Dermis microvascular lymphatic vessel endothelial cell (primary cell): ENCODE results near the gene AKT3. TPM values are rescaled to one million over a fixed set of nuclear protein-coding genes. Genes with fewer than 3 reads are reported as not detected.

Experiments used
- DNase-seq, 2 donors: peaks; one replicate each; pipeline versions ENCODE4 v3.0.0 to v3.0.0-alpha.2; 2010; ENCODE audit warnings: low read depth in 2 of 2
- total RNA-seq: library from RNA; depleted of rRNA; stranded (reverse); fragments of >200 nt; gene quantifications from 2 replicates; pipeline ENCODE4 v1.2.1, GENCODE V29; 2014

AKT3 gene
- total RNA-seq, 1 donor from 2014 or later: 44.2 TPM

DNA sequence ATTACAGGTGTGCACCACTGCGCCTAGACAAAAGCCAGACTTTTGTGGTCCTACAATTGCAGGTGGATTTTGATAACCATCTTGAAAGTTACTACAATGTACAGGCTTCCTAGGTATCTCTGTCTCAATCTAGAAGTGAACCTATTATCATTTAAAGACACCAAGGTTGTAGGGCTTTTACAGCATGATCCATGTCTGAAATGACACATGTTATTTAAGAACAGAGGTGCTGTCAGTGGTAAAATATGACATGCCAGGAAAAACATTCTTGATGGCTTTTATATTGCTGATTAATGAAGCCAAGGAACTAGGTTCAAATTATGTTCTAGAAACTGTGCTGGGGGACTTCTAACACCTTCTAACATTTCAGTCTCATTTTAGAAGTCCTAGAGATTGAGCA, 341.1 kb downstream of the AKT3 start:
- no peak for DNase-seq

DNA sequence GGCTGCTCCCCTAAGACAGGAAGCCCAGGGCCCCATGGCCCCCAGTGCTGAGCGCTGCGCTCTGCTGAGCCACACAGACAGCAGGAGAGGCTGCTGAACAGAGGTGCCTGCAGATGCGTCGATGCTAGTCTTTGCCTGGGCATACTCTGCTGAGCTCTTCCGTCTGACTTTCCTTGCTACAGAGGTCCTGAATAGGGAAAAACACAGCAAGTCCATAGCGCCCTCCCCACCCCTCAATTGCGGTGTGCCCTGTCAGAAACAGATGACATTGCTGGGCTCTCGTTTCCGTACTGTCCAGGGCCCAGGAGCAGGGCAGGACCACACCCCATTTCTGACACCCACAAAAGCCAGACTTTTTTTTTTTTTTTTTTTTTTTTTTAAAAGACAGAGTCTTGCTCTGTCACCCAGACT, 341.7 kb downstream of the AKT3 start:
- DNase-seq: no peak

DNA sequence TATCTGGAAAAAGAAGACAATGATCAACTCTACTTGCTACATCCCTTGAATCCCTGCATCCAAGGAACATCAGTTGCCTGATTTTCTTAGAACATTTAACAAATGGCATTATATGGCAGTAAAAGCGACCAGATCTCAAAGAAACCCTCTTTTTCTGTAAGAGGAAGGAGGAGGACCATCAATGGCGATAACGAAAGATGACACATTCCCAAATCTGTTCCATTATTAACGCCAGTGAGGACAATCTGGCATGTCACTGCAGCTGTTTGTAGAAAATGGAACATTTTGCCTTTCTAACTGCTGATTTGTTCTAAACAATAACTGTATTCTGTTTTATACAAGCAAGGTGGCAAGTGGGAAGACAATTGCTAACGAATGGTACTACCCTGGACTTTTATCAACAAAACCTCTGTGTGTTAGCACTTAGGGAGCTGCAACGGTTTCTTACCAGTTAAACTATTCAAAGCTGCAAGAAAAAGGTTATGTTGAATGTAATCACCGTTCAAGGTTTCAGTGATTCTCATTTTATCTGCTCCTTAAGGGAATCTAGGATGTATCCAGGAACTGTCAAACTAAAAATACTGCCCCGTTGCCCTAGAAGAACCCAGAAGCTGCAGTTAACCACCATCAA, 342.3 kb downstream of the AKT3 start:
- no peak for DNase-seq

DNA sequence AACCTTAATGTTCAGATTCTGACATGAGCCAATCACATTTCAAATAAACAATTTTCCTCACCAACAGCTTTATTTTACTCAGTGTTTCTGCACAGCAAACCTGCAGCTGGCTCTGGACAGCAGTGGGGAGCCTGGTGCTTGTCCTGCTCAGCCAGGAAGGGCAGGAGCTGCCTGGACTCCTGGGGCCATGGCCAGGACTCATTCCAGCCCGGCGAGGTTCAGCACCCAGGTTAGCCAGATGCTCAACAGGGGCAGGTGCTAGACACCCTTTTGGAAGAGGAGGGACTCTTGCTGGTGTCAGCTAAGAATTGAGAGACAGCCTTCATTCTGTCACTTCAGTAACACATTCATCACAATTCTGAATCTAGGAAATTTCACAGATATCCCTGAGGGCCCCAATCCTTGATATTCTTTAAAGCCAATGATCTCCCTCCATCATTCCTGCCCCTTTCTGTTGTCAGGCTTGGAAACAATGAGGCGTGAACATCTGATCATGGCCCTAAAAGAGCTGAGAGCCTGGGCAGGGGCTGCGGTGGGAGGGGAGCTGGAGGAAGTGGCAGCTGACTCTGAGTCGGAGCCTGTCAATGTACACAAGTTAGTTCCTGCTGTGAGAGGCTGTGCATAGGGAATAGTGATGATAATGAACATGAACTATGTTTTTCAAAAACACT, 342.9 kb downstream of the AKT3 start:
- DNase-seq: no peak

DNA sequence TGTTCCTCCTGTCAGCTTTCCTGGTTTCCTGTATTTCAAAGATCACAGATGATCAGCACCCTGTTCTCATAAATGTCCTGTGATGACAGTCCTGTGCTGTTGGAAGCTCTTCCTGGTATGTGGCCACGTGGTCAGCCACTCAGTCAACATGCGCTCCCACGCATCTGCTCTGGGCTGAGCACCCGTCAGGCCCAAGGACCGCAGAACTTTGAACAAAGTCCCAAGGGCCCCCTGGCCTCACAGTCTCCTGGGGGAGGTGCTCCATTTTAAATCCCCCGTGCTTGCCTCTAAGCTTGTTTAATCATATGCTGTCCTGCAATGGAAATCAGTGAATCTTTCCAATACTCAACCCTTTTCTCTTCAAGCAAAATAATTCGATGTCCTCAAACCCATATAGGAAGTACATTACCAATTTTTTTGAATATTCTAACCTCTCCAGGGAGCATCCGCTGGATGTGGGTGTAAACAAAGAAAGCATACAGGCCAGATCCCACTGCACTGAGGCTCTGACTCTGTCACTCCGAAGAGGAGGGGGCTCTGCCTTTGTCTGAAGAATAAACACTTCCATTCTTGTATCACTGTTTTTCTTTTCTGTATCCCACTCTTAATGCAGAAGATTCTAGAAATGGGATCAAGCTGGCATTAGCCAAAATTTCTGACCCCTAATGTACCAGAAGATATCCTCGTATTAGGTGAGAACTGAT, 343.9 kb downstream of the AKT3 start:
- peak in 1 of 2 donors; percentile 63 for DNase-seq

DNA sequence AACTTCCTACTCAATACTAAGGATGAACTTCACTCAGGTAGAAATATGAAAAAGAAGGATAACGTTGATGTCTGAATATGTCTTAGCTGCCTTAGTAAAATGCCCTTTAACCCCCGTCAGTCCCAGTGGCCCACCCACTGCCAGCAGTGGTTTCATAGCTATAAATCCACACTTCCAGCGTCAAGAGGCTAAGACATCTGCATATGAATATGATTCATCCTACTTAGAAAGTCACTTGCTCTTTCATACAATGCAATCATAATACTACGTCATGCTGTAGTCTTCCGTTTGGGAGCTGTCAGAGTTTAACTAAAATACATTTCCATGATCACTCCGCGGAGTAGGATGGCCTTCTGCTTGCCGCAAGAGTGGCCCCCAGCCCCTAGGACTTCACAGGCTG, 346.9 kb downstream of the AKT3 start:
- DNase-seq: no peak

DNA sequence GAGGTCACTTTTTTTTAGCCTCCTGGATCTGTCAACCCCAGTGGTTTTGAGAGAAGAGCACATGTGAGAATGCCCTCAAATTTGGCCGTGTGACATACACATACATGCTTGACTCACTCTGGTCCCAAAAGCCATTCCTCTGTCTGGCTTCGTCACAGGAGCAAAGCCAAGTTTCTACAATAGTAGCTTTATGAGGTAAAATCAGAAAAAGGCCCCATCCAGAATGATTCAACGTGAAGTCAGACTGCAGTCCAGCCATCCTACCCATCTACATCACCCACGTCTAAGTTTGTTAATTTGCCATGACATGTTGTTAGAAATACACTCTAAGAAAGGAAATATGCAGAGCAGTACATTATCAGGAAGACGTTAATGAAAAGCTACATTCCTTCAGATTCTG, 349.0 kb downstream of the AKT3 start:
- DNase-seq: no peak

DNA sequence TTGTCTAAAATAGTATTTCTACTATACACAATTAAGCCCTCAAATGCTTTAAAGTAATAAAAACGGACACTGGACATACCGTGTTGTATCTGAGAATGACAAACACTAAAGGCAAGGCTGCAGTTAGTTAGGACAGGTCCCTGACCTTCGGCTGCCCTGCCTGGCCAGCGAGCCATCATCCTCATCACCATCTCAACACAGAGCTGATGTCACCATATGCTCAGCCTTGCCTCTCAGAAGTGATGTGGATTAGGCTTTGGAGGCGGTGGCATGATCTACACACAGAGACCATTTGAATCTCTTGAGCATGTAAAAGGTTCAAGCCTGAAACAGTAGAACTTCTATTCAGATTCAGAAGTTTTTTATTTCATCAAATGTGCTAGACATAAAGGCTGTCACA, 349.5 kb downstream of the AKT3 start:
- DNase-seq: no peak

DNA sequence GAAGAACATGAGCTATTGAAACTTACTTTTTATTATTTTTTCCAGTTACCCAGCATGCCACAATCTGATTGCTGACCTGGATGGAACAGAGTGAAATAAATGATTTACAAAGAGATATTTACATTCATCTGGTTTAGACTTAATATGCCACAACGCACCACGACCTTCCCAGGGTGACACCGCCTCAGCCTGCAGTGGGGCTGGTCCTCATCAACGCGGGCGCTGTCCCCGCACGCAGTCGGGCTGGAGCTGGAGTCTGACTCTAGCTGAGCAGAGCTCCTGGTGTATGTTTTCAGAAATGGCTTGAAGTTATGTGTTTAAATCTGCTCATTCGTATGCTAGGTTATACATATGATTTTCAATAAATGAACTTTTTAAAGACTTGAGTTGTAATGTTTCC, 350.3 kb downstream of the AKT3 start:
- DNase-seq: no peak

DNA sequence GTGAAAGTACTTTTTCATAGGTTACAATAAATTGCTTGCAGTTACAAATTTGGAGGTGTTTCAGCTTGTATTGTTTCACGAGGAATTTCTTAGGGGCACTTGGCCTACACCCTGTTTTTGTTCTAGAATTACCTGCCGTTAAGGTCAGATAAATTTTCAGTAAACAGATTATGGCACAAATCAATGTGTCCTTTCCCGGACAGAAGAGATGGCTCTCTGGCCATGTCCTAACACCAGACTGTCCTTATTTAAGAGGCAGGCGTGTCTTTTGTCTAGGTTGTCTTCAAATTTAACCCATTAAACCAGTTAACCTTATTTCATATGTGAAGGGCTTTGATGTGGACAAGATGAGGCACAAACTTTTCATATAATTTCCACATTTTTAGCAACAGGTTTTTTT, 350.8 kb downstream of the AKT3 start:
- DNase-seq: no peak

DNA sequence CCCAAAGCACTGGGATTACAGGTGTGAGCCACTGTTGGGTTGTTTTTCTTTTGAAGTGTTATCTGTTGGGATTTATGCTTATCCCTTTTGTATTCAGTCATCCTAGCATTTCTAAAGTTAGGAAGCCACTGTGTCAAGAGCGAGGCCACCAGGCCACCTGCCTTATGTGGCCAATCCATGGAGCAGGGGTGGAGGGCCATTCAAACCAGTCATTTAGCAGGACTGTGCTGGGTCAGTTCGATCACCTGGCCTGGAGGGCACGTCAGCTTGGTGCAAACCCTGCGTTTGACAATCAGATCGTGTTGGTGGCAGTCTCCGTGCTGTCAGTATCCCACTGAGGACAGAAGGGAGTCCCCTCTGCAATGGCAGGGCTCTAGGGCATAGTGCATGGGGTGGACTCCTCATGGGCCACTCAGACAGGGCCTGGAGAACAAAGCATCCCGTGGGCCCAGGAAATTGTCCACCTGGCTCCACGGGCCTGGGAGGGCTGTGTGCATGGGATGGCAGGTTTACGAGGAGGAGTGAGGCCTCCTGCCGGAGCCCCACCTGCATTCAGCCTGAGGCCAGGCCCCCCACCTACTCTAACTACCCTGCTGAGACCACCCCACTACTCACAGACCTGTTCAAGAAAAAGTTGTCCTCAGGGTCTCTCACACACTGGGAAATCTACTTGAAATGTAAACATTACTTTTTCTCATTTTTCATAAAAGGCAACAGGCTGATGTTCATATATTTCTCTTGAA, 351.9 kb downstream of the AKT3 start:
- no peak for DNase-seq

DNA sequence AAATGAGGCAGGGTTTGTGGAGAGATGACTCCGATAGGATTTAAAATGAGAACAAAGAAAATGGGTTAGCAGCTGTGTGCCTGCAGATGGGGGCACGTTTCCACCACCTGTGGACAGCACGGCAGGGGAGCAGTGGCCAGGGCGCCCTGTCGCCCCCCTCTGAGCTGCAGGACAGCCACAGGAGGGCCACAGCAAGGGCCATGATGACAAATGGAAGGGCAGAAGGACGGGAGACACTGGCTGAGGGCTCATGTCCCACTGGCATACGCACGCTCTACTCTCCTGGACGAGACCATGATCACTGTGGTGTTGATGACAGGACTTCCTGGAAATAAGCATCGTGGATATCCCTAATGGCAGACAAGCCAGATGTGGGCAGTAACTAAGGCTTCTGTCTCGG, 353.2 kb downstream of the AKT3 start:
- no peak for DNase-seq

DNA sequence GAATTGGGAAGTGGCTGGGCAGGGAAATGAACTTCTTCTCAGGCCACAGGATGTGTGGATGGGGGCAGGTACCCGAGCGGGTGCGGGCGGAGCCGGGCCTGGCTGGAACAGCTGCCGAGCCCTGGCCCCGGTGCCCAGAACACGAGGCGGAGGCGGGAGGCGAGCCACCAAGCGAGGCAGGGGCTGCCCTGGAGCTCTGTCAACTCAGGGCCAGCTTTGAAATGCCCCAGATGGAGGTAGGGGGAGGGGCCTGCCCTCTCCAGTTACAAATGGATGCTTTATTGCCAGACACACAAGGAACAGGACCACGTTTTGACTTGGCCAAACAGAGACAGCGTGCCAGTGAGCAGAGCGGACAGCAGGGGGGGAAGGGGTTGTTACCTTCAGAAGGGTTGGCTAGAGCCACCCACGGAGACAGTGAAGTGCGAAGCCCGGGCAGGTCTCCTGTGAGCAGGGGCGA, 353.8 kb downstream of the AKT3 start:
- no peak for DNase-seq

DNA sequence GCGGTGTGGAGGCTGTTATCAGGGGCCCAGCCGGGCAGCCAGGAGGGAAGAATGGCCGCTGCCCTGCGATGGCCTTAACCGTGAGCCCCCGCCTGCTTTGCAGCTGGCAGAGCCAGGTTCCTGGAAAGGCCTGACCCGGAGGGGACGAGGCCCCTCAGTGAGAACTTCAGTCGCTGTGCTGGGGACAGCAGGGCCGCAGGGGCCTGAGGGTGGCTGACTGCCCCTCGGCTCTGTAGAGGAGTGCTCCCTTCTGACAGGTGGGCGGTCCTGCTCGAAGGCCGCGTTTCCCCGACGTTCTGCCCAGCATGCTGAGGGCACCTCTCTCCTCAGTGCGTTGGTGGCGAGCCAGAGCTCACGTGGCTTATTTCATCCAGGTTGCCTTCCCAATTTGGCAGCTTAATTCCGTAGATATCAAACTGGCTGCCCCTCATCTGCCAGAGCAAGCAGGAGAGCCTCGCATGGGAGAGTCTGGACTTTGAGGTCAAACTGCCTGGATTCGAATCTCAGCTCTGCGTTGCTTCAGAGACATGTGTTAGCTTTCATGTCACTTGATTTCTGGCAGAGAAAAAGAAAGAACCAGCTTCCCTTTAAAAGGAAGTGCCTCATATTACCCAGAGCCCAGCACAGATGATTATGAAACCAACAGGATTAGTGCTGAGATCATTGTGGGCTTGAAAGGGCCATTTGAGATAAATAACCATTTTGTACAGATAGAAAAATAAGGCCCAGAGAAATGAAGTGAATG, 354.4 kb downstream of the AKT3 start:
- peak in 1 of 2 donors; percentile 22 for DNase-seq

DNA sequence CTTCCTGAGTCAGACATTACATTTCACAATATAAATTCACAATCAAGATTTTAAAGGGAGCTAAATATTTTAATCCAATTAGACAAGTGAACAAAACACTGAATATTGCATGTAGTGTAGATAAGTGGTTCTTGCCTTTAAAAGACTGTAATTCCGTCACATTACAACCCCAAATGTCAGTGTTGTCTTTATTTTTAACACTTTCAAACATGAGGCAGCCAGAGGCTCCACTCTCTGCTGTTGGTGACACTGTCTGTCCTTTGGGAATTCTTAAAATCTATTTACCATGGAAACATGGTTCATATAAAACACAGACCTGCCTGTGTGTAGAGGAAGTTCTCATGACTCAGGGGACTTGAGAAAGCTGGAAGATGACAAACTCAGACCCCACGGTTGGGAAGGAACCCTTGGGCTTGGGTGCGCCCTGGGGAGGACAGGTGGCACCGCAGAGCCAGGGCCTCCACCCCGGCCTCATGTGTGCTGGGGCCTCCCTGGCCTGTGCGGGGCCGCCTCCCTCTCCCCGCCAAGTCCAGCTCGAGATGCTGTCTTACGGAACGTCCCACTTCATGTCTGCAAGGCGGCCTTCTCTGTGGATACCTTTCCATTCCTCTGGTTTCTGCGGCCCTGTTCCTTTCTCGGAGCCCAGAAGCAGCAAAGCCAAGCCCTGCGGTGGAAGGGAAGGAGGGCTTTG, 355.2 kb downstream of the AKT3 start:
- DNase-seq: no peak

DNA sequence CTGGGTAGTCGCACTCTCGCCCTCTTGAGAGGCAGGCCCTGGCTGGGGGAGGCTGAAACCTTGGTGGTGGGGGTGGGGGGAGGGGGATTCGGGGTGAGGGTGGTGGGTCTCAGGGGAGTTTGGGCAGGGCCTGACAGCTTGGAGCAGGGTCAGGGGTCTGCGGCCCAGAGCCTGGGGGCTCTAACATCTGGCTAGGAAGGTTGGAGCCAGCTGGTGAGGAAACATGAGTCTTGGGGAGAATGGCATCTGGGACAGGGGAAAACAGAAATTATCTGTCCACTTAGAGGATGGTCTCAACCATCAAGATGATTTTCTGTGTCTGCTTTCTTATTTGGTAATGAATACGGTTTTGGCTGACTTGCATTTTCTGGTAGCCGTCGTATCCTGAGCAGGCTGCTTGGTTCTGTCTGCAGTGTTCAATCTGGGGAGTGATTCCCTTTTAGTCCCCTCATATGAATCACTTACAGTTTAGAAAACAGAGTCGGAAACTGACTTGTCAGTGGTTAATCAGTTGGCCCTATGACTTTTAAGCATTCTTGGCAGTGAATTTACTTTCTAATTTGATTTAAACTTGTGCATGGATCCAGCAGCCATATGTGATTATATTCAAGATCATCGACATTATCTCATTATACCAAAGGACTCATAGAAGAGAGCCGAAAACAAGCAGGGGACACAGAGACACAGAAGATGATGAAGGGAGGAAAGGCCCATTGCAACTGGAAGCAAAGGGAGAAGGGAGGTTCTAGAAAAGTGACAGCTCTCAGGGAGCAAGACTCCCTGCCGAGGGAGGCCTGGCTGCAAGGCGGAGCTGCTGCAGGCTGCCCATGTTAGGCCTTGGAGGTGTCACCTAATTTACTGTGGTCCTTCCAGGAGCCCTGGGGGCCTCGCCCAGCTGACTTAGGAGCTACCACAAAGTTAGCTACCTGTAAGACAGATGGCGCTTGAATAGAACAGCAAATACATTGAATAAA, 356.6 kb downstream of the AKT3 start:
- DNase-seq: no peak

DNA sequence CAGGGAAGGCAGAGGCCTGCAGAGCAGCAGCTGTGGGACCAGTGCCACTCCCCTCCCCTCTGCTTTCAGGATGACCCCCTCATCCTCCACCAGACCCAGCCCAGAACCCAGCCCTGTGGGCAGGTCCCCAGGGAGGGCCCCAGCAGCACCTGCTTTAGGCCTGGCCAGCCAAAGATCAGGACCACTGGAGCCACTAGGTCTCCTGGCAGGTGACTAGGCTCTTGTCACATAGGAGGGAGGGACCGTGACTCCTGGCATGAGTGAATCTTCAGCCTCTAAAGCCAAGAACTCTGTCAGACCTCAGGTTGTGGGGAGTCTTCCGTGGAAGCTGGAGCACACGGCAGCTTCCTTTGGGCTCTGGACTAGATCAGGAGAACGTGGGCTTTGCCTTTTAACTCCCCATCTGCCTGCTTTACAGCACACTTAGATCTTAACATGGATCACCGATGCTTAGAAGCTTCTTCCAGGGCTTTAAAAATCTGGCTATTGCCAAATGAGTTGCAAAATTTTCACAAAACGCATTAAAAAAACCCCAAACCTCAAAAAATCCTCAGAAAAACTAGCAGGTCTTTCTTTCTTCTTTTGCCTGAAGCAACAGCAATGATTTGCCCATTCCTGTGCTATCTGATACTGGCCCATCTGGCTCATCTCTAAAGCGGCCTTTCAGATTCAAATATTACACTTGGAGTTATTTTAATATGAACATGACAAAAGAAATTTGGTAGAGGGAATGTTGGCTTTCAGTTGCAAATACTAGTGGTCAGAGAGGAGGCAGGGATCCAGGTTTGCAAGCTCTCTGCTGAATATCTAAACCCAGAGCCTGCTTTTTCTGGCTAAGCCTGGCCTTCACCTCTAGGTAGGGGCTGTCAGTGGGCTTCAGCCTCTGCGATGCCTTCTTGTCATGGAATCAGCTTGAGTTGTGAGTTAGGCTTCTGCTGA, 359.0 kb downstream of the AKT3 start:
- no peak for DNase-seq
